NOMO-1 treated with DMSO at 0.1 percent for 48 hours (cell line): ENCODE data around the gene FFAR3.
A peak's percentile ranks its signal among the peaks of the same experiment; 100 is the strongest.

ENCODE experiments used
- DNase-seq: peaks from one replicate; lab custom pipeline; 2025; ENCODE audit not compliant: unreplicated experiment; lab: John Stamatoyannopoulos, UW

The FFAR3 gene

GRCh38 chr19:35357867-35358573 lies at the start of gene FFAR3:
TSS of gene FFAR3 (plus strand) at chr19:35358460. CDS start at chr19:35358891, 431 bp downstream.
- peak; percentile 86 for DNase-seq

- no peak for DNase-seq
These were observed 49.4 kb upstream of the FFAR3 start for GRCh38 chr19:35308910-35309309.

- DNase-seq, result no peak
These were observed 48.6 kb upstream of the FFAR3 start for GRCh38 chr19:35309481-35310279.

- no peak for DNase-seq
These were observed 47.9 kb upstream of the FFAR3 start for GRCh38 chr19:35310331-35310730.

- no peak for DNase-seq
These were observed 47.3 kb upstream of the FFAR3 start for GRCh38 chr19:35310811-35311465.

GRCh38 chr19:35311901-35312665 lies 46.2 kb upstream of the FFAR3 start:
- no peak for DNase-seq

- no peak for DNase-seq
These were observed 44.7 kb upstream of the FFAR3 start for GRCh38 chr19:35313587-35313986.

- no peak for DNase-seq
These were observed 44.2 kb upstream of the FFAR3 start for GRCh38 chr19:35314031-35314430.

- no peak for DNase-seq
These were observed 43.3 kb upstream of the FFAR3 start for GRCh38 chr19:35314858-35315470.

- DNase-seq, result no peak
These were observed 42.4 kb upstream of the FFAR3 start for GRCh38 chr19:35315883-35316282.

- DNase-seq, result no peak
These were observed 41.7 kb upstream of the FFAR3 start for GRCh38 chr19:35316560-35316959.

- DNase-seq, result no peak
These were observed 40.7 kb upstream of the FFAR3 start for GRCh38 chr19:35317464-35318043.

- DNase-seq, result peak; percentile 30
These were observed 39.4 kb upstream of the FFAR3 start for GRCh38 chr19:35318679-35319448.

GRCh38 chr19:35320065-35320713 lies 38.1 kb upstream of the FFAR3 start:
- peak; percentile 72 for DNase-seq

- no peak for DNase-seq
These were observed 37.0 kb upstream of the FFAR3 start for GRCh38 chr19:35321291-35321690.

- DNase-seq, result no peak
These were observed 36.2 kb upstream of the FFAR3 start for GRCh38 chr19:35322014-35322413.

GRCh38 chr19:35327642-35328041 lies 30.6 kb upstream of the FFAR3 start:
- no peak for DNase-seq

GRCh38 chr19:35328851-35329285 lies 29.4 kb upstream of the FFAR3 start, which contains the start of gene CD22:
TSS of gene CD22 (plus strand) at chr19:35329187. CDS start at chr19:35332041, 2,854 bp downstream.
- peak; percentile 74 for DNase-seq

GRCh38 chr19:35329323-35329722 lies 28.9 kb upstream of the FFAR3 start:
- DNase-seq, result no peak
